Psoas muscle (tissue), 8 donors: ENCODE results near the gene GMCL2. TPM values are rescaled to one million over a fixed set of nuclear protein-coding genes. Genes with fewer than 3 reads are reported as not detected.

ENCODE experiments used
- ATAC-seq, 4 donors: fragments of 200-7000 bp; cut with Tn5 transposase; one replicate each; pipeline ENCODE4 v1.9.1; 2020; ENCODE audit warnings: moderate library complexity in 3 of 4, mild to moderate bottlenecking in 2 of 4
- DNase-seq, 2 donors: peaks; one replicate each; pipeline ENCODE4 v3.0.0-alpha.2; 2020
- H3K27ac ChIP-seq: fragments of 200-600 bp; one replicate; pipeline ENCODE4 v1.8.0; 2022
- H3K27me3 ChIP-seq, 3 donors: fragments of 200-600 bp in 1 of 3; one replicate each; pipeline versions ENCODE4 v1.6.1 to v1.8.0; 2013 to 2022; ENCODE audit warnings: low read length in 2 of 3, mild to moderate bottlenecking in 2 of 3, moderate library complexity in 1 of 3; ENCODE audit not compliant: insufficient read depth in 3 of 3
- H3K36me3 ChIP-seq, 2 donors: fragments of 200-600 bp in 1 of 2; one replicate each; pipeline versions ENCODE4 v1.6.1 to v1.8.0; 2013 to 2022; ENCODE audit warnings: low read depth in 1 of 2, mild to moderate bottlenecking in 1 of 2, moderate library complexity in 1 of 2; ENCODE audit not compliant: insufficient read depth in 1 of 2
- H3K4me1 ChIP-seq: fragments of 200-600 bp; one replicate; pipeline ENCODE4 v1.8.0; 2022
- H3K4me3 ChIP-seq: fragments of 200-600 bp; one replicate; pipeline ENCODE4 v1.8.0; 2022; ENCODE audit warnings: mild to moderate bottlenecking
- H3K9me3 ChIP-seq: fragments of 200-600 bp; one replicate; pipeline ENCODE4 v1.8.0; 2022
- WGBS, 3 donors: extraction: QIAGEN DNeasy Blood & Tissue Kit; methylation state at CpG; one replicate each; pipeline versions ENCODE4 v1.1.6 to v1.1.7; 2013; 5-methylcytosine and 5-hydroxymethylcytosine counted together
- intact Hi-C, 2 donors: fragments of 100-400 bp; cut with DNase I; formaldehyde crosslinking; loops; one replicate each; pipeline versions ENCODE4 v1.11.0 to v1.14.2; 2022
- polyA plus RNA-seq, 3 donors: library from polyadenylated mRNA; stranded (reverse); fragments of 200-250 nt; gene quantifications; one replicate each; pipeline ENCODE4 v1.2.3, GENCODE V29; 2013
- total RNA-seq, 4 donors: library from RNA; stranded (reverse); fragmentation: NEBNext Ultra II Directional in 2 of 4; extraction: Animal tissue kit (Norgen Biotek cat#: 25700) in 2 of 4; gene quantifications; one replicate each; pipeline versions ENCODE4 v1.2.1 to v1.2.4, GENCODE V29; 2021 to 2023
- TF ChIP-seq, protein P1 (sequence below): fragments of 200-600 bp; IDR thresholded peaks from one replicate; pipeline ENCODE4 v1.8.0; 2022; ENCODE audit warnings: antibody characterized with exemption
- donor health status: healthy with polysubstance abuse.
- donor health status: DM: no; HTN: no; CAD: no; lungs with moderate emphysema.
- donor health status: Bipolar disorder and iron deficiency.
- donor health status: healthy.
- donor health status: DM: yes; HTN: yes; CAD: no.
- donor health status: DM: no; HTN: no; CAD: no.
- donor health status: DM: no; HTN: no; CAD: no.
- donor health status: DM: yes; HTN: yes; CAD: no.

GMCL2 gene
- total and polyA plus RNA-seq, 7 donors: not detected

DNA sequence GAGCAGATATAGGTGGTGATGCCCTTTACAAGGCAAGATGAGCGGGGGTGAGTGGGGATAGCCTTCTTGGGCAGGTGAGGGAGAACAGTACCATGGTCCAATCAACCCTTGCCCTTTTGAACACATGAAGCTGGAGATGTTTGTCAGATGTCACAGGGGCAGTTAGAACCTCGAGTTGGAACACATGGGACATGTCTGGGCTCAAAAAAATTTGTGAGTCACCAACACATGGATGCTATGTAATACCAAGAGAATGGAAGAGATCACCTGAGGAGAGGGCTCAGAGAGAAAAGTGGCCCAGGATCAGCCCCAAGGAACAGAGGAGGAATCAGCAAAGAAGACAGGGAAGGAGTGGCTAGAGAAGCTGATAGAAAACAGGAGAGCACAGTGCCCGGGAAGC is 40.8 kb upstream of the GMCL2 start:
- Histone ChIP-seq H3K9me3 (no peaks in the 10 kb centered on the region), H3K27me3 (no peaks in the 10 kb centered on the region), H3K4me1 (peaks cover 35% of the 10 kb centered on the region), H3K27ac (peak overlapping the region; percentile 46), H3K36me3 (peaks cover 11 to 73% of the 10 kb centered on the region in 2 donors), H3K4me3 (no peak overlapping the region)
- DNase-seq: peak in 1 of 2 donors; percentile 26
- peak in 3 of 4 donors; percentile 4 to 34 (median 26) for ATAC-seq
- WGBS, 3 donors: 77 to 82% (median 80%) methylated on average over 3 of the region's 3 CpGs
- intact Hi-C loops: no loop called here
- TF ChIP-seq, protein P1, sequence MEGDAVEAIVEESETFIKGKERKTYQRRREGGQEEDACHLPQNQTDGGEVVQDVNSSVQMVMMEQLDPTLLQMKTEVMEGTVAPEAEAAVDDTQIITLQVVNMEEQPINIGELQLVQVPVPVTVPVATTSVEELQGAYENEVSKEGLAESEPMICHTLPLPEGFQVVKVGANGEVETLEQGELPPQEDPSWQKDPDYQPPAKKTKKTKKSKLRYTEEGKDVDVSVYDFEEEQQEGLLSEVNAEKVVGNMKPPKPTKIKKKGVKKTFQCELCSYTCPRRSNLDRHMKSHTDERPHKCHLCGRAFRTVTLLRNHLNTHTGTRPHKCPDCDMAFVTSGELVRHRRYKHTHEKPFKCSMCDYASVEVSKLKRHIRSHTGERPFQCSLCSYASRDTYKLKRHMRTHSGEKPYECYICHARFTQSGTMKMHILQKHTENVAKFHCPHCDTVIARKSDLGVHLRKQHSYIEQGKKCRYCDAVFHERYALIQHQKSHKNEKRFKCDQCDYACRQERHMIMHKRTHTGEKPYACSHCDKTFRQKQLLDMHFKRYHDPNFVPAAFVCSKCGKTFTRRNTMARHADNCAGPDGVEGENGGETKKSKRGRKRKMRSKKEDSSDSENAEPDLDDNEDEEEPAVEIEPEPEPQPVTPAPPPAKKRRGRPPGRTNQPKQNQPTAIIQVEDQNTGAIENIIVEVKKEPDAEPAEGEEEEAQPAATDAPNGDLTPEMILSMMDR: no peak

DNA sequence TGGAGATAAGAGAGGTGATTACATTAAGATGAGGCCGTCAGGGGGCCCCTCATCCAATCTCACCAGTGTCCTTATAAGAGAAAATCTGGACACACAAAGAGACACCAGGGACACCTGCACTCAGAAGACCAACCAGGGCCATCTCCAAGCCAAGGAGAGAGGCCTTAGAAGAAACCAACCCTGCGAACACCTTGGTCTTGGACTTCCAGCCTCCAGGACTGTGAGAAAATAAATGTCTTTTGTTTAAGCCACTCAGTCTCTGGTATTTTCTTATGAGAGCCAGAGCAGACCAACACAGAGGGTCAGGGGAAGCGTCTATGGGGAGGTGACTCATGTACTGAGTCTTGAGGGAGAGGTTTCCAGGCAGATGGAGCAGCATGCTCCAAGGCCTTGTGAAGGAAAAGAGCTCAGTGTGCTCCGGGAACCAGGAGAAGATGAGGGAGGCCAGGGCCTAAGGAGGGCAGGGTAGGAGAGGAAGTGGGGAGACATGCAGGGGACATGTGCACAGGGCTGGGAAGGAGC is 40.0 kb upstream of the GMCL2 start:
- TF ChIP-seq, protein P1: no peak
- 94 to 100% (median 94%) methylated on average over 4 of the region's 4 CpGs for WGBS, 3 donors
- Histone ChIP-seq H3K9me3 (no peaks in the 10 kb centered on the region), H3K36me3 (peaks cover 11 to 80% of the 10 kb centered on the region in 2 donors), H3K4me1 (peaks cover 32% of the 10 kb centered on the region), H3K27me3 (no peaks in the 10 kb centered on the region), H3K27ac (peak overlapping the region; percentile 39), H3K4me3 (no peak overlapping the region)
- intact Hi-C loops: no loop called here
- ATAC-seq (no peak), DNase-seq (peak; percentile 1 to 19)

DNA sequence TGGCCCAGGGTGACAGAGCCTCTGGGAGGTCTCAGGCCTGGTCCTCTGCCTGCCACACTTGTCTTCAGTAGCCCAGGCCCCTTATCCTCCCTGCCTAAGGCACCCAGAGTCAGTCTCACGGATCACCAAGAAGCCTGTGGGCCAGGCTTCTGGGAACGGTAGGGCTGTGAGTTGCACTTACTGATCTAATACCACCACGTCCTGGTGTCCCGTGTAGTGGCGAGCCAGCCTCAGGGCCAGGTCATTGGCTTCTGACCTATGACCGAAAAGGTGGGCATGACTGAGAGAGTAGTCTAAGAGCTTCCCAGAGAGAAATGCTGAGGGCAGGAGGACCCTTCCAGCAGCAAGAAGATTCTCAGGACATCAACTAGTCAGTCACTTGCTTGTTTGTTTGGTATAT is 38.0 kb upstream of the GMCL2 start:
- Histone ChIP-seq H3K36me3 (peaks cover 11 to 96% of the 10 kb centered on the region in 2 donors), H3K4me1 (peaks cover 21% of the 10 kb centered on the region), H3K27ac (no peak overlapping the region), H3K9me3 (no peaks in the 10 kb centered on the region), H3K4me3 (no peak overlapping the region), H3K27me3 (no peaks in the 10 kb centered on the region)
- TF ChIP-seq, protein P1: no peak
- DNase-seq: peak; percentile 8 to 26
- 85 to 89% (median 87%) methylated on average over 6 of the region's 6 CpGs for WGBS, 3 donors
- ATAC-seq: no peak
- intact Hi-C loops: no loop called here

DNA sequence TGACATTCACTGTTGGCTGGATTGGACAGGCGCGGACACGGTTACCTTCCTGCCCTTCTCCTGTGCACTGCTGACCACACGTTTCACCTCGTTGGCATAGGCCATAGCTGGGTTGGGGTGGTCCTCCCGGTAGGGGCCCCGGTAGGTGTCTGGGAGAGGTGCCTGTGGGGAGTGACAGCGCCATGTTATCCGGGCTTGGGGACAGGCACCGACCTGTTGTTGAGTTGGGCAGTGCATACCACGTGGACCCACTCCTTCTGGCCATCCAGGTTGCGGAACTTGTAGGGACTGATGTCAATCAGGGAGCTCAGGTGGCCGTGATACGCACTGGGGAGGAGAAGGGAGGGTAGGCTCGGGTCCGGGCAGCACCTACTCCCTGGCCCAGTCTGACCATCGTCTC is 37.2 kb upstream of the GMCL2 start:
- H3K27ac ChIP-seq: no peak overlapping the region
- H3K4me1 ChIP-seq: peaks cover 14% of the 10 kb centered on the region
- ATAC-seq: no peak
- no peaks in the 10 kb centered on the region for H3K9me3 ChIP-seq
- 88 to 91% (median 89%) methylated on average over 17 of the region's 17 CpGs for WGBS, 3 donors
- no peaks in the 10 kb centered on the region for H3K27me3 ChIP-seq
- TF ChIP-seq, protein P1: no peak
- no peak overlapping the region for H3K4me3 ChIP-seq
- H3K36me3 ChIP-seq: peaks cover 11 to 90% of the 10 kb centered on the region in 2 donors
- intact Hi-C loops: no loop called here
- peak; percentile 14 to 30 for DNase-seq

DNA sequence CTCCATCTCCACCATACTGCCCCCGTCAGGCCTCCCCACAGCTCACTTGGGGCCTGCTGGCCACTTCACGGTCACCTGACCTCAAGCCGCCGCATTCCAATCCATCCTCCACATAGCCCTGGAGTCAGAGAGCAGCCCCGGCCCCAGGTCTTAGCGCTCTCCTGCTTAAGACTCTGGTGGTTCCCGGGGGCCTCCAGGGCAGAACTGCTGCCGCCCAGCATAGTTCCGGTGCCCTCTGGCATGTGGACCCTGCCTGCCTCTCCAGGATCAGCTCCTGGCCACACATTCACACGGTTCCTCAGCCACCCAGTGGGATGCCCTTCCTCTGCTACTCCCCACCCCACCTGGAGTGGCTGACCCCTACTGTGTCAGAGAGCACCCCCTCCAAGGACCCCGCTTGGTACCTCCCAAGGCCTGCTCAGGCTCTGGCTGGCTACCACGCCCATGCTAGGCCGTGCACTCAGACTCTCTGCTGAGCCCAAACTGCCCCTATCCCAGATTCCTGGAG is 36.7 kb upstream of the GMCL2 start:
- ATAC-seq (peak in 1 of 4 donors; percentile 6), DNase-seq (peak; percentile 14 to 53)
- Histone ChIP-seq H3K27ac (no peak overlapping the region), H3K4me1 (peaks cover 13% of the 10 kb centered on the region), H3K4me3 (no peak overlapping the region), H3K36me3 (peaks cover 11 to 89% of the 10 kb centered on the region in 2 donors), H3K27me3 (no peaks in the 10 kb centered on the region), H3K9me3 (no peaks in the 10 kb centered on the region)
- intact Hi-C loops: no loop called here
- TF ChIP-seq, protein P1: no peak
- WGBS, 3 donors: 55 to 69% (median 60%) methylated on average over 13 of the region's 13 CpGs
